CD4-positive, CD25-positive, alpha-beta regulatory T cell (primary cell): Measurements from ENCODE around the gene NTM. TPM values are rescaled to one million over a fixed set of nuclear protein-coding genes. Genes with fewer than 3 reads are reported as not detected.

Source experiments
- ATAC-seq, 2 donors: fragments of 150-1000 bp; cut with Tn5 transposase; one replicate each; pipeline ENCODE4 v1.10.0; 2021; ENCODE audit warnings: low read depth in 2 of 2, moderate number of reproducible peaks in 2 of 2, moderate library complexity in 1 of 2
- DNase-seq, 3 donors: peaks; one replicate each; pipeline versions ENCODE4 v3.0.0 to v3.0.0-alpha.2; 2012 to 2022; ENCODE audit warnings: mixed read lengths in 1 of 3
- H3K27ac ChIP-seq: one replicate; pipeline ENCODE4 v1.7.0; 2013; ENCODE audit warnings: mild to moderate bottlenecking, low read length; ENCODE audit not compliant: insufficient read depth, poor library complexity, severe bottlenecking
- H3K27me3 ChIP-seq: one replicate; pipeline ENCODE4 v1.7.0; 2013; ENCODE audit warnings: low read length; ENCODE audit not compliant: control insufficient read depth, insufficient read depth
- H3K36me3 ChIP-seq: one replicate; pipeline ENCODE4 v1.7.0; 2013; ENCODE audit warnings: mild to moderate bottlenecking, low read length, moderate library complexity; ENCODE audit not compliant: control insufficient read depth, insufficient read depth
- H3K4me1 ChIP-seq: 2 replicates; pipeline ENCODE4 v1.7.0; 2013; ENCODE audit warnings: mild to moderate bottlenecking, low read length; ENCODE audit not compliant: insufficient read depth, control insufficient read depth, poor library complexity, severe bottlenecking
- H3K4me3 ChIP-seq: one replicate; pipeline ENCODE4 v1.7.0; 2013; ENCODE audit warnings: low read depth, mild to moderate bottlenecking, low read length, moderate library complexity
- H3K9me3 ChIP-seq, 2 experiments: 1 replicate in 1 of 2; 2 replicates in 1 of 2; pipeline ENCODE4 v1.7.0; 2013; ENCODE audit warnings: low read length in 2 of 2, mild to moderate bottlenecking in 1 of 2, moderate library complexity in 1 of 2; ENCODE audit not compliant: control insufficient read depth in 2 of 2
- H3K27ac Mint-ChIP-seq, 3 donors: one replicate each; pipeline ENCODE4 v1.8.0; 2020 to 2022; ENCODE audit warnings: mild to moderate bottlenecking in 3 of 3, mixed read lengths in 3 of 3, moderate library complexity in 2 of 3
- H3K27me3 Mint-ChIP-seq: one replicate; pipeline ENCODE4 v1.8.0; 2022; ENCODE audit warnings: mild to moderate bottlenecking, mixed read lengths
- H3K36me3 Mint-ChIP-seq: one replicate; pipeline ENCODE4 v1.8.0; 2020; ENCODE audit warnings: mixed read lengths
- H3K4me1 Mint-ChIP-seq, 4 donors: one replicate each; pipeline ENCODE4 v1.8.0; 2020 to 2022; ENCODE audit warnings: mixed read lengths in 4 of 4, mild to moderate bottlenecking in 1 of 4
- H3K4me3 Mint-ChIP-seq, 4 donors: one replicate each; pipeline ENCODE4 v1.8.0; 2020 to 2022; ENCODE audit warnings: mild to moderate bottlenecking in 4 of 4, mixed read lengths in 4 of 4, moderate library complexity in 3 of 4
- H3K9me3 Mint-ChIP-seq, 7 donors: one replicate each; pipeline ENCODE4 v1.8.0; 2020 to 2022; ENCODE audit warnings: mixed read lengths in 7 of 7, mild to moderate bottlenecking in 3 of 7, moderate library complexity in 2 of 7
- polyA plus RNA-seq, 4 donors: library from polyadenylated mRNA; unstranded; fragments of 300-500 nt; fragmentation: Illumina TruSeq; gene quantifications; one replicate each; pipeline ENCODE4 v1.2.3, GENCODE V29; 2021
- total RNA-seq: library from RNA; stranded (reverse); gene quantifications from one replicate; pipeline ENCODE4 v1.2.3, GENCODE V29; 2022

Gene NTM
- total and polyA plus RNA-seq, 5 donors from 2014 or later = 1.3 TPM; not detected in 4

DNA sequence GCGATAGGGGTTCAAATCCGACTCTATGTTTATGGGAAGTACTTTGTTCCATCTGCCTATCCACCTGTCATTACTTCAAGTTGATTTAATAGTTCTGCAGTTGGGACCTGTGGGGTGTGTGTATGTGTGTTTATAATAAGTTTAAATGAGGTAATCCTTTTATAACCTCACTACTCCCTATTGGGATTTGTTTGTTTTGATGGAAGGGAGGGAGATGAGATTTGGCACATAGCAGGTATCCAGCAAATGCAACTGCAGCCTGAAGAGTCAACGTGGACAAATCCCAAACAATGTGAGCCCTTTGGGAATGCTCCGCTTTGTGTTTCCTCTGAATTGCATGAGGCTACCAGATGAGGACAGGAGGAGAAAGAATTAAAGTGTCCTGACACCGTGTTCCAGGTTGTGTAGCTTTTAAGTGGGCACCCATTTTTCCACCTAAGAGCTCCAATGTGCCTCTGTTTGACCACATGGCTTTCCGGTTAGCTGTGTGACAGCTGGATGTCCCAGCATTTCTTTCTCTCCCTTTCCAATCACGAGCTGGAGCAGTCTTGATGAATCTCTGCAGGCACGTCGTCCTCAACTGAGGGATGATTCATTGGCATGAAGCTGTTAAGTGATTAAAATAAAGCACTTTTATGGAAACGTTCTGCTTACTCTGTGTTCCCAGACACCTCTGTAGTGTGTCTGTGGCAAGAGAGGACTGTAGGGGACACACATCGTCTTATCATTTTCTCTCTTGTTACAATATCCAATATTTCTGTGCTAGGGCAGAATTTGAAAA lies 610.7 kb downstream of the NTM start:
- no peaks in the 10 kb centered on the region for H3K36me3 ChIP-seq
- H3K4me1 Mint-ChIP-seq = no peaks in the 10 kb centered on the region
- H3K27ac ChIP-seq = no peak overlapping the region
- H3K9me3 ChIP-seq = no peaks in the 10 kb centered on the region
- ATAC-seq (no peak), DNase-seq (no peak)
- H3K4me1 ChIP-seq = no peaks in the 10 kb centered on the region
- no peaks in the 10 kb centered on the region for H3K36me3 Mint-ChIP-seq
- H3K27ac Mint-ChIP-seq = no peak overlapping the region
- no peaks in the 10 kb centered on the region for H3K27me3 ChIP-seq
- H3K4me3 ChIP-seq = no peak overlapping the region
- peaks cover 0 to 25% (median 6%) of the 10 kb centered on the region in 7 donors for H3K9me3 Mint-ChIP-seq
- H3K27me3 Mint-ChIP-seq = no peaks in the 10 kb centered on the region
- no peak overlapping the region for H3K4me3 Mint-ChIP-seq

DNA sequence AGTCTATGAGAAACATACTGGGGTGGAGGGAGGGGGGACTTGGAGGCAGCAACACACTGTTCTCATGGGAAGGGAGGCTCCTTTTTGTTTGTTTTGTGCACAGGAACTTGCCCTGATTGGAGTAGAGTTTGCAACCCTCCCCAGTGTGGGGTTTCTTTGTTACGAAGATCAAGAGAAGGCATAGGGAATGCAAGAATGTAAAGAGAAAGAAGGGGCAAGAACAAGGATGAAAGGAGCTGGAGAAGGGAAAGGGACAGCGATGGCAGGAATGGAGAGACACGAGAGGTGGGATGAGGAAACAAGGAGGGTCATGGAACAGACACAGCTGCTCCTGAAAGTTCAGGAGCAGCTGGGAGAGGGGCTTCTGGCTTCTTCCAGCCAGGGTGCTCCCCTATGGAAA lies 611.7 kb downstream of the NTM start:
- Mint-ChIP-seq H3K27ac (peak overlapping the region in 1 of 3 donors; percentile 50), H3K4me3 (no peak overlapping the region), H3K36me3 (no peaks in the 10 kb centered on the region)

DNA sequence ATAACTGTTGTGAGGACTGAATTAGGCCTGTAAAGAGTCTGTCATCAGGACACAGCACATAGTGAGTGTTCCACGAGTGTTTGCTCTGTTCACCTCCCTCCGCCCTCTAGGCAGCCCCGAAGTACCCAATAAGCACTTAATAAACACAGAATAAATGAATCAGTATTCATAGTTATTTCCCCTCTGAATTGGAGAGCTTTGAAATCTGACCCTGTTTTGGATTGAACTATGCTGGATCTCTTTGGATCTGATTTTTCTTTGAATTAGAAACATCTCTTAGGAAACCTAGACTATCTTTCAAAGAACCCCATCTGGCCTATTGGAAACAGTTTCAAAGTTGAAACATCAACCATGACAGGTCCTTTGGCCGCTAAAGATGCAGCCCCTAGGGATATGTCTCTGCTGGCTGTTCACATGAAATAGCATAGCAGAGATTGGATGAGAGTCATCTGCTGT lies 615.5 kb downstream of the NTM start:
- Mint-ChIP-seq H3K27me3 (no peaks in the 10 kb centered on the region), H3K36me3 (no peaks in the 10 kb centered on the region), H3K4me1 (no peaks in the 10 kb centered on the region), H3K4me3 (no peak overlapping the region), H3K27ac (no peak overlapping the region), H3K9me3 (peaks cover 0 to 23% (median 2%) of the 10 kb centered on the region in 7 donors)
- no peaks in the 10 kb centered on the region for H3K36me3 ChIP-seq
- no peaks in the 10 kb centered on the region for H3K9me3 ChIP-seq
- no peaks in the 10 kb centered on the region for H3K4me1 ChIP-seq
- no peak overlapping the region for H3K4me3 ChIP-seq
- no peaks in the 10 kb centered on the region for H3K27me3 ChIP-seq
- no peak for DNase-seq
- H3K27ac ChIP-seq = no peak overlapping the region
- ATAC-seq = no peak

More for the DNA sequence above, 611.7 kb downstream of the NTM start:
- no peaks in the 10 kb centered on the region for H3K4me1 ChIP-seq
- no peaks in the 10 kb centered on the region for H3K36me3 ChIP-seq
- ATAC-seq = no peak
- no peak overlapping the region for H3K4me3 ChIP-seq
- no peaks in the 10 kb centered on the region for H3K27me3 ChIP-seq
- DNase-seq = no peak
- H3K27me3 Mint-ChIP-seq = no peaks in the 10 kb centered on the region
- no peaks in the 10 kb centered on the region for H3K4me1 Mint-ChIP-seq
- no peak overlapping the region for H3K27ac ChIP-seq
- no peaks in the 10 kb centered on the region for H3K9me3 ChIP-seq
- peaks cover 0 to 25% (median 6%) of the 10 kb centered on the region in 7 donors for H3K9me3 Mint-ChIP-seq

DNA sequence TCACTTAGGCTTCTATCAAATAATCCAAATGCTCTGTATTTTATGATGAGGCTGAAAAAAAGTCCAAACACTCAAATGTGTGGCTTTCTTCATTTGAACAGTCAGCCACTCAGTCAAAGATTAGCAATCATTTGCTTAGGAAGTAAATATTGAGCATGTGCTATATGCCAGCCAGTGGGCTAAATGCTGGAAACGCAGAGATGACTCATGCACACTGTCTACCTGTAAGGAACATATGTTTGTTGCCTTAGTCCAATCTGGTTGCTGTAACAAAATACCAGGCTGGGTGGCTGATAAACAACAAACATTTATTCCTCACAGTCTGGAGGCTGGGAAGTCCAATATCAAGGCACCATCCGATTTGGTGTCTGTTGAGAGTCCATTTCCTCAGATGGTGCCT lies 617.3 kb downstream of the NTM start:
- no peaks in the 10 kb centered on the region for H3K36me3 Mint-ChIP-seq
- H3K4me3 ChIP-seq = no peak overlapping the region
- no peaks in the 10 kb centered on the region for H3K27me3 ChIP-seq
- no peaks in the 10 kb centered on the region for H3K4me1 Mint-ChIP-seq
- no peaks in the 10 kb centered on the region for H3K27me3 Mint-ChIP-seq
- peaks cover 0 to 23% (median 2%) of the 10 kb centered on the region in 7 donors for H3K9me3 Mint-ChIP-seq
- no peak overlapping the region for H3K27ac ChIP-seq
- no peak for ATAC-seq
- no peak for DNase-seq
- H3K36me3 ChIP-seq = no peaks in the 10 kb centered on the region
- no peak overlapping the region for H3K4me3 Mint-ChIP-seq
- H3K27ac Mint-ChIP-seq = no peak overlapping the region
- H3K4me1 ChIP-seq = no peaks in the 10 kb centered on the region
- no peaks in the 10 kb centered on the region for H3K9me3 ChIP-seq

DNA sequence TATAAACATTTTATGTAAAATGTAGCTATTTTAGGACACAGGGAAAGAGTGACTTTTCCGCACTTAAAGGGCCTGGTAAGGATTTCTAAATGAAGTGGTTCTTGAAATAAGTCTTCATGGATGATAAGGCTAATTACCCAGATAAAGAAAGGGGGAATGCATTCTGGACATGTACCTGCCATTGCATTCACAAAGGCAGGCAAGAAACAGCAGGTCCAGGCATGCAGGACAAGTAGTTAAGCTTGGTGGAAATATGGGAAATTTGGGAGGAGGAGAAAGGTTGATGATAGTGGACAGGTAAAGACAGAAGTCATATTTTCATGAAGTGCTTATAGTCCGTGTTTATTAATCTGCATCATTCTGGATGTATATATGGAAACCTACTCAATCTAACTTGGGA lies 621.2 kb downstream of the NTM start:
- Mint-ChIP-seq H3K9me3 (peaks cover 0 to 8% (median 3%) of the 10 kb centered on the region in 7 donors), H3K4me3 (no peak overlapping the region), H3K27me3 (no peaks in the 10 kb centered on the region), H3K36me3 (no peaks in the 10 kb centered on the region), H3K4me1 (no peaks in the 10 kb centered on the region), H3K27ac (no peak overlapping the region)
- Histone ChIP-seq H3K4me3 (no peak overlapping the region), H3K9me3 (peaks cover 3 to 5% of the 10 kb centered on the region in 2 experiments), H3K4me1 (no peaks in the 10 kb centered on the region), H3K27ac (no peak overlapping the region), H3K36me3 (no peaks in the 10 kb centered on the region), H3K27me3 (no peaks in the 10 kb centered on the region)
- no peak for DNase-seq
- ATAC-seq = no peak

DNA sequence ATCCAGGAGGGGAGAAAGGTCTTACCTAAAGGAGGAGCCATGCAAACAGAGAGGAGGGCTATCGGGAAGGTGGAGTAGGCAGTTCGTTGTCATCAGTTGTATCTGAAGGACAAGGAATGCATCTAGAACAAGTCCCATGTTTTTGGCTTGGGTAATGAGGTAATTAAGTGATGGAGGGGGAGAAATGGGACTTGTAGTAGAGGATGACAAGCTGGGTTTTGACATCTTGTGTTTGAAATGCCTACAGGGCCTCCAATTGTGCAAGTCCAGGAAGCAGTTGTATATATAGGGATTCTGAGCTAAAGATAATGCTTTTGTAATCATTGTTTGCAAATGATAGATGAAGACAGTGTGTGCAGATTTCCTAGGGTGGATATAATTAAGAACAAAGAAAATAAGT lies 622.8 kb downstream of the NTM start:
- no peak overlapping the region for H3K27ac Mint-ChIP-seq
- H3K9me3 Mint-ChIP-seq = peaks cover 0 to 10% (median 3%) of the 10 kb centered on the region in 7 donors

DNA sequence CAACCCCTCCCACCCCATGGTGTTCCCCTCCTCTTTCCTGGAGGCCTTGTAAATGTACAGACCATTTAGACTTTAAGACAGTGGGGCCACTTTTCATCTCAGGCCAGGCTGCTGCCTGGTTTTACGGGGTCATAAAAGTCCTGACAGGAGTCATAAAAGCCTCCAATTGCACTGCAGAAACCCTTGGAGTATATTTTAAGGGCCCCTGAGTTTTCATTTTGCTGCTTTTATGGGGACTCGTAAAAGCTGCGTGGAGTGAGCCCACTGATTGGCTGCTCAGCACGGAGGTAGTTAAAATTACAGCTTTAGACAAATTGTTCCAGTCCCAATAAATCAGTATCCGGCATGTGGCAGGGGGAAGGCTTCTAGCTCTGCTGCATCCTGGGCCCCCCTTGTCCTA lies 627.6 kb downstream of the NTM start:
- no peak overlapping the region for H3K27ac ChIP-seq
- H3K27me3 Mint-ChIP-seq = no peaks in the 10 kb centered on the region
- H3K36me3 ChIP-seq = no peaks in the 10 kb centered on the region
- no peaks in the 10 kb centered on the region for H3K4me1 Mint-ChIP-seq
- H3K27ac Mint-ChIP-seq = no peak overlapping the region
- H3K4me3 ChIP-seq = no peak overlapping the region
- H3K4me3 Mint-ChIP-seq = no peak overlapping the region
- peaks cover 0 to 8% (median 3%) of the 10 kb centered on the region in 7 donors for H3K9me3 Mint-ChIP-seq
- ATAC-seq (no peak), DNase-seq (no peak)
- peaks cover 5 to 8% of the 10 kb centered on the region in 2 experiments for H3K9me3 ChIP-seq
- no peaks in the 10 kb centered on the region for H3K36me3 Mint-ChIP-seq
- H3K4me1 ChIP-seq = no peaks in the 10 kb centered on the region
- H3K27me3 ChIP-seq = no peaks in the 10 kb centered on the region

More for the DNA sequence above, 622.8 kb downstream of the NTM start:
- DNase-seq = no peak
- no peaks in the 10 kb centered on the region for H3K27me3 ChIP-seq
- H3K36me3 ChIP-seq = no peaks in the 10 kb centered on the region
- Mint-ChIP-seq H3K36me3 (no peaks in the 10 kb centered on the region), H3K27me3 (no peaks in the 10 kb centered on the region), H3K4me1 (no peaks in the 10 kb centered on the region), H3K4me3 (no peak overlapping the region)
- no peak overlapping the region for H3K27ac ChIP-seq
- no peaks in the 10 kb centered on the region for H3K4me1 ChIP-seq
- H3K4me3 ChIP-seq = no peak overlapping the region
- H3K9me3 ChIP-seq = peaks cover 5 to 8% of the 10 kb centered on the region in 2 experiments
- no peak for ATAC-seq

DNA sequence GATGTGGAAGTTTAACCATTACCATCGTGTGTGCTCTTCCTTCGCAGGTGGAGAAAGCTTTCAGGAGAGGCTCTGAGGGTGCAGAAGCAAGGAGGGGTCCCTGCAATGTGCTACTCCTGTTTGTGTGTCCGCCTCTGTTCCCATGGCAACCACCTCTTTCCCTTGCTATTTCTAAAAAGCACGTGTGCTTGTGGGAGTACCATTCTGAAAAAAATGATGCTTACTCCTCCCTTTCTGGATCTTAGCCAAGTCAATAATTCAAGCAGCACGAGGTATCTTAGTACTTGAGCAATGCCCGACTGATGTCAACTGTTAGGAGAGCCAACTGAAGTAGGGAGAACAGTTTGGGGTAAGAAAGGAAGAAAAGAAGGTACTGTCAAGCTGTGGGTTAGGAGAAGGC lies 628.7 kb downstream of the NTM start:
- peaks cover 0 to 8% (median 3%) of the 10 kb centered on the region in 7 donors for H3K9me3 Mint-ChIP-seq
- Histone ChIP-seq H3K4me1 (no peaks in the 10 kb centered on the region), H3K4me3 (no peak overlapping the region), H3K36me3 (no peaks in the 10 kb centered on the region), H3K27ac (no peak overlapping the region), H3K27me3 (no peaks in the 10 kb centered on the region), H3K9me3 (peaks cover 5 to 8% of the 10 kb centered on the region in 2 experiments)
- no peaks in the 10 kb centered on the region for H3K4me1 Mint-ChIP-seq
- H3K27ac Mint-ChIP-seq = no peak overlapping the region
- H3K27me3 Mint-ChIP-seq = no peaks in the 10 kb centered on the region
- DNase-seq = no peak
- H3K4me3 Mint-ChIP-seq = no peak overlapping the region
- H3K36me3 Mint-ChIP-seq = no peaks in the 10 kb centered on the region
- no peak for ATAC-seq
